ENCODE results near the gene CAP2.

- no peak for TF ChIP-seq CTCF (IDR thresholded peaks at IDR 0.05)
- no peak for TF ChIP-seq EP300 (IDR thresholded peaks at IDR 0.05)
- no peak for TF ChIP-seq POLR2A (IDR thresholded peaks at IDR 0.05)
These were observed 25.1 kb downstream of the CAP2 start for GRCh38 chr6:17418281-17419188.
